B cell (primary cell): ENCODE measurements around the gene DNASE1L3. TPM values are rescaled to one million over a fixed set of nuclear protein-coding genes. Genes with fewer than 3 reads are reported as not detected.

Source experiments
- ATAC-seq: fragments of 200-7000 bp; cut with Tn5 transposase; one replicate; pipeline ENCODE4 v1.10.0; 2021; ENCODE audit warnings: low read depth, mild to moderate bottlenecking, moderate number of reproducible peaks, moderate library complexity
- CTCF ChIA-PET: fragments of 350-600 bp; sonication (Branson Sonifier 250); formaldehyde crosslinking; loops from one replicate; lab custom pipeline; 2021; ENCODE audit warnings: antibody characterized with exemption, inconsistent platforms; lab: Charles Lee
- POLR2A ChIA-PET: fragments of 350-600 bp; sonication (Branson Sonifier 250); formaldehyde crosslinking; loops from one replicate; lab custom pipeline; 2021; ENCODE audit warnings: antibody characterized with exemption; lab: Charles Lee
- DNase-seq: peaks from one replicate; pipeline ENCODE4 v3.0.0; 2013
- H2AFZ ChIP-seq: 2 replicates; pipeline ENCODE4 v1.6.1; 2012; ENCODE audit warnings: mild to moderate bottlenecking, low read depth, low read length; ENCODE audit not compliant: insufficient read depth, poor library complexity, severe bottlenecking
- H3K27ac ChIP-seq, 2 donors: 1 replicate in 1 of 2; 2 replicates in 1 of 2; pipeline ENCODE4 v1.5.1; 2012 to 2013; ENCODE audit warnings: low read length in 2 of 2, mild to moderate bottlenecking in 2 of 2, moderate library complexity in 1 of 2
- H3K27me3 ChIP-seq, 4 experiments: fragments of 200-600 bp in 1 of 4; sonication (generic) in 1 of 4; replicated peaks in 1 of 4; 1 replicate in 2 of 4; 2 replicates in 2 of 4; pipeline versions ENCODE4 v1.6.1 to v1.7.0; 2013 to 2016; ENCODE audit warnings: low read length in 3 of 4, mild to moderate bottlenecking in 2 of 4, mixed read lengths in 1 of 4, moderate library complexity in 1 of 4; ENCODE audit not compliant: insufficient read depth in 4 of 4, control insufficient read depth in 3 of 4; ENCODE audit errors: control extremely low read depth in 1 of 4
- H3K36me3 ChIP-seq, 2 experiments: replicated peaks in 1 of 2; 1 replicate in 1 of 2; 2 replicates in 1 of 2; pipeline versions ENCODE4 v1.6.1 to v1.7.1; 2013; ENCODE audit warnings: low read length in 1 of 2; ENCODE audit not compliant: insufficient read depth in 2 of 2, control insufficient read depth in 1 of 2; ENCODE audit errors: control extremely low read depth in 1 of 2, extremely low read depth in 1 of 2
- H3K4me1 ChIP-seq, 2 donors: fragments of 200-600 bp in 1 of 2; sonication (generic) in 1 of 2; 1 replicate in 1 of 2; 2 replicates in 1 of 2; pipeline versions ENCODE4 v1.5.1 to v1.6.1; 2013 to 2017; ENCODE audit warnings: low read length in 2 of 2; ENCODE audit not compliant: control insufficient read depth in 2 of 2, insufficient read depth in 2 of 2
- H3K4me2 ChIP-seq: replicated peaks from 2 replicates; pipeline ENCODE3; 2012; ENCODE audit warnings: mild to moderate bottlenecking, low read depth, low read length; ENCODE audit not compliant: poor library complexity, severe bottlenecking
- H3K4me3 ChIP-seq, 5 experiments: fragments of 200-600 bp in 1 of 5; sonication (generic) in 1 of 5; 1 replicate in 3 of 5; 2 replicates in 2 of 5; pipeline versions ENCODE4 v1.5.1 to v1.7.0; 2011 to 2016; ENCODE audit warnings: low read length in 4 of 5, mild to moderate bottlenecking in 4 of 5, low read depth in 2 of 5, control low read depth in 1 of 5, moderate library complexity in 1 of 5; ENCODE audit not compliant: insufficient read depth in 1 of 5; ENCODE audit errors: control extremely low read depth in 1 of 5, extremely low read depth in 1 of 5
- H3K79me2 ChIP-seq: fragments of 200-600 bp; sonication (generic); one replicate; pipeline ENCODE4 v1.6.0; 2016; ENCODE audit warnings: low read length; ENCODE audit not compliant: control insufficient read depth, insufficient read depth
- H3K9ac ChIP-seq: fragments of 200-600 bp; sonication (generic); 2 replicates; pipeline ENCODE4 v1.6.1; 2017; ENCODE audit warnings: mild to moderate bottlenecking, low read length, moderate library complexity
- H3K9me3 ChIP-seq, 3 donors: one replicate each; pipeline versions ENCODE4 v1.6.1 to v1.7.1; 2013; ENCODE audit warnings: low read length in 2 of 3; ENCODE audit not compliant: control insufficient read depth in 2 of 3, insufficient read depth in 1 of 3; ENCODE audit errors: control extremely low read depth in 1 of 3
- H4K20me1 ChIP-seq: 2 replicates; pipeline ENCODE4 v1.6.0; 2012; ENCODE audit warnings: mild to moderate bottlenecking, low read length; ENCODE audit not compliant: insufficient read depth, control insufficient read depth, poor library complexity, severe bottlenecking
- H3K27ac Mint-ChIP-seq: one replicate; pipeline ENCODE4 v1.8.0; 2021; ENCODE audit warnings: mixed read lengths
- H3K27me3 Mint-ChIP-seq: one replicate; pipeline ENCODE4 v1.8.0; 2021; ENCODE audit warnings: mixed read lengths
- H3K4me1 Mint-ChIP-seq: one replicate; pipeline ENCODE4 v1.8.0; 2021; ENCODE audit warnings: mixed read lengths
- H3K4me3 Mint-ChIP-seq: one replicate; pipeline ENCODE4 v1.8.0; 2021; ENCODE audit warnings: mixed read lengths
- H3K9me3 Mint-ChIP-seq: one replicate; pipeline ENCODE4 v1.8.0; 2022; ENCODE audit warnings: mixed read lengths; ENCODE audit not compliant: insufficient read depth
- EZH2 ChIP-seq: IDR thresholded peaks from 2 replicates; pipeline ENCODE4 v1.6.1; 2012; ENCODE audit warnings: borderline replicate concordance, low read depth, mild to moderate bottlenecking, moderate library complexity, low read length; ENCODE audit not compliant: insufficient read depth, poor library complexity, severe bottlenecking
- WGBS: methylation state at CpG from one replicate; pipeline ENCODE4 v1.1.5; 2013; ENCODE audit warnings: missing lambda C conversion rate; ENCODE audit not compliant: insufficient coverage; 5-methylcytosine and 5-hydroxymethylcytosine counted together
- intact Hi-C: fragments of 100-400 bp; cut with micrococcal nuclease; formaldehyde crosslinking; loops from one replicate; pipeline ENCODE4 v1.10.0; 2022
- polyA plus RNA-seq: library from polyadenylated mRNA; depleted of rRNA; stranded (reverse); fragments of >200 nt; gene quantifications from 2 replicates; pipeline ENCODE4 v1.2.3, GENCODE V29; 2012
- total RNA-seq, 2 donors: library from RNA; stranded (reverse); fragments of 120-200 nt in 1 of 2; gene quantifications; 1 replicate in 1 of 2; 2 replicates in 1 of 2; pipeline versions ENCODE4 v1.2.3 to v1.2.4, GENCODE V29; 2013 to 2022
- TF ChIP-seq, protein P1 (sequence below): fragments of 200-600 bp; IDR thresholded peaks from one replicate; pipeline ENCODE4 v1.8.0; 2022; ENCODE audit warnings: antibody characterized with exemption, mild to moderate bottlenecking

The DNASE1L3 gene
- total and polyA plus RNA-seq, 2 donors (not counting 1 experiment from before 2014, with no cell fraction given): 0.39 to 2.6 TPM

DNA sequence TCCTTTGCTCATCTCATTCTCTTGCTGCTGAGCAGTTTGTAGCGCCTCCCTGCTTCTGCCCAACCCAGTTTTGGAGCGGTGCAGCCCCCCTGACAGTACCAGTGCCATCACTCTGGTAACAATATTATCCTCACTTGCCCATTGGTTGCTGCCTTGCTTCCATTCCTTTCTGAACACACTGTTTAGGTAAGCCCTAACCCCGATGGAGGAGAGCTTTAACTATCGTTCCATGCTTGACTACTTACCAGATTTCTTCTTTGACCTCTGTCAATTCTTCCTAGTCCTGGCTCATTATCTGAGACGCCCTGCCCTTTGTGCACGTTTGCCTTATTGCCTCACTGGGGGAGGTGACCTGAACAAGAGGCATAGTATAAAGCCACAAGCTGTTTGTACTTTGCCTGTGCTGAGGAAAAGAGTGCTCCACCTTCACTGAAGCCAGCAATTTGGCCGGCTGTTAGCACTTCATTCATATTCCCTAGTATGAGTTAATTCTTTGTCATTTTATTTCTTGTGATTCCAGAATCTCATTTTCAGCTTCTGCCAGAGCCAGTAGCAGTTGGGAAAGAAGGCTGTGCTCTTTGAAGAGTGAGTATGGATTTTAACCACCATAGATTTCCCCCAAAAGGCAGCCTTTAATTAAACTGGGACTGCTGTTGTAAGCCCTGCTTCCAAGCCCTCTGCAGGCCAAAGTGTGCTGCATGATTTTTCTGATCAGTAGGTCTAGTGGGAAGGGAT is 38.8 kb upstream of the DNASE1L3 start:
- Histone ChIP-seq H2AFZ (no peak overlapping the region), H3K4me1 (peaks cover 8 to 11% of the 10 kb centered on the region in 2 donors), H3K4me3 (no peak overlapping the region), H3K9me3 (no peaks in the 10 kb centered on the region), H4K20me1 (no peaks in the 10 kb centered on the region), H3K79me2 (peaks cover 61% of the 10 kb centered on the region), H3K4me2 (peak overlapping the region; percentile 46), H3K9ac (no peak overlapping the region), H3K27ac (peak overlapping the region; percentile 22 to 48), H3K27me3 (no peaks in the 10 kb centered on the region), H3K36me3 (peaks cover 0 to 21% of the 10 kb centered on the region in 2 experiments)
- peak overlapping the region; percentile 50 for H3K27ac Mint-ChIP-seq
- peaks cover 34% of the 10 kb centered on the region for H3K4me1 Mint-ChIP-seq
- peak overlapping the region; percentile 51 for H3K4me3 Mint-ChIP-seq
- ATAC-seq (peak; percentile 71), DNase-seq (peak; percentile 33)
- WGBS: 83% methylated on average over 4 of the region's 7 CpGs
- POLR2A ChIA-PET: interaction anchor here (1.0 kb wide), 1 partner anchor 16 kb away, joined by 3 read pairs; no protein-coding TSS in a partner anchor
- intact Hi-C loops: no loop called here
- CTCF ChIA-PET: interaction anchor here (0.8 to 2.5 kb wide), 6 partner anchors 32 to 72 kb away, joined by 3 to 8 read pairs (median 4); no protein-coding TSS in a partner anchor
- no peak for TF ChIP-seq EZH2
- TF ChIP-seq, protein P1, sequence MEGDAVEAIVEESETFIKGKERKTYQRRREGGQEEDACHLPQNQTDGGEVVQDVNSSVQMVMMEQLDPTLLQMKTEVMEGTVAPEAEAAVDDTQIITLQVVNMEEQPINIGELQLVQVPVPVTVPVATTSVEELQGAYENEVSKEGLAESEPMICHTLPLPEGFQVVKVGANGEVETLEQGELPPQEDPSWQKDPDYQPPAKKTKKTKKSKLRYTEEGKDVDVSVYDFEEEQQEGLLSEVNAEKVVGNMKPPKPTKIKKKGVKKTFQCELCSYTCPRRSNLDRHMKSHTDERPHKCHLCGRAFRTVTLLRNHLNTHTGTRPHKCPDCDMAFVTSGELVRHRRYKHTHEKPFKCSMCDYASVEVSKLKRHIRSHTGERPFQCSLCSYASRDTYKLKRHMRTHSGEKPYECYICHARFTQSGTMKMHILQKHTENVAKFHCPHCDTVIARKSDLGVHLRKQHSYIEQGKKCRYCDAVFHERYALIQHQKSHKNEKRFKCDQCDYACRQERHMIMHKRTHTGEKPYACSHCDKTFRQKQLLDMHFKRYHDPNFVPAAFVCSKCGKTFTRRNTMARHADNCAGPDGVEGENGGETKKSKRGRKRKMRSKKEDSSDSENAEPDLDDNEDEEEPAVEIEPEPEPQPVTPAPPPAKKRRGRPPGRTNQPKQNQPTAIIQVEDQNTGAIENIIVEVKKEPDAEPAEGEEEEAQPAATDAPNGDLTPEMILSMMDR: no peak
- H3K27me3 Mint-ChIP-seq: no peaks in the 10 kb centered on the region
- no peaks in the 10 kb centered on the region for H3K9me3 Mint-ChIP-seq
